HepG2 (cell line): ENCODE data around the gene RAB17. TPM values are rescaled to one million over a fixed set of nuclear protein-coding genes. Genes with fewer than 3 reads are reported as not detected.

Experiments
- EED ChIP-seq: sonication (generic); formaldehyde crosslinking; IDR thresholded peaks from 2 replicates; pipeline ENCODE4 v1.5.0; 2020; ENCODE audit warnings: mild to moderate bottlenecking, missing genetic modification reagents
- HMG20B ChIP-seq: conservative IDR thresholded peaks from 2 replicates; pipeline ENCODE4 v1.6.1; 2016; ENCODE audit warnings: missing genetic modification reagents, missing compliant biosample characterization
- MXD4 ChIP-seq: IDR thresholded peaks from 2 replicates; pipeline ENCODE4 v1.6.1; 2016; ENCODE audit warnings: mild to moderate bottlenecking, missing biosample characterization, missing genetic modification reagents
- TCF12 ChIP-seq, 2 experiments: fragments of 450-650 bp in 1 of 2; sonication (generic) in 1 of 2; formaldehyde crosslinking in 1 of 2; IDR thresholded peaks; 2 replicates each; pipeline versions ENCODE4 v1.6.1 to v1.8.0; 2017 to 2022; ENCODE audit warnings: antibody characterized with exemption in 1 of 2, mild to moderate bottlenecking in 1 of 2, missing genetic modification reagents in 1 of 2, moderate library complexity in 1 of 2
- ZBTB8A ChIP-seq: sonication (generic); formaldehyde crosslinking; IDR thresholded peaks from 2 replicates; pipeline ENCODE4 v1.4.0; 2020; ENCODE audit warnings: mild to moderate bottlenecking, low read depth, missing genetic modification reagents, borderline replicate concordance
- ZNF501 ChIP-seq: sonication (generic); formaldehyde crosslinking; IDR thresholded peaks from 2 replicates; pipeline ENCODE4 v1.5.1; 2020; ENCODE audit warnings: mild to moderate bottlenecking, moderate library complexity, missing genetic modification reagents
- ZNF660 ChIP-seq: sonication (generic); formaldehyde crosslinking; IDR thresholded peaks from 2 replicates; pipeline ENCODE4 v1.5.1; 2020; ENCODE audit warnings: mild to moderate bottlenecking, low read depth, missing genetic modification reagents, borderline replicate concordance
- ZNF891 ChIP-seq: sonication (generic); formaldehyde crosslinking; IDR thresholded peaks from 2 replicates; pipeline ENCODE4 v1.5.0; 2020; ENCODE audit warnings: mild to moderate bottlenecking, missing genetic modification reagents
- polyA plus RNA-seq, 8 experiments: library from polyadenylated mRNA; depleted of rRNA in 3 of 8; stranded (reverse) in 7 of 8; unstranded in 1 of 8; fragments of >200 nt; fragmentation: Illumina TruSeq in 4 of 8; extraction: Trizol in 4 of 8; gene quantifications; 2 replicates each; pipeline versions ENCODE4 v1.2.1 to v1.2.3, GENCODE V29; 2011 to 2016; ENCODE audit warnings: low read depth in 4 of 8, missing spikeins in 1 of 8, mixed read lengths in 1 of 8; ENCODE audit not compliant: insufficient read depth in 1 of 8
- total RNA-seq, 5 experiments: library from RNA; depleted of rRNA; stranded (reverse); fragments of >200 nt; fragmentation: Illumina TruSeq; extraction: Trizol; gene quantifications; 2 replicates each; pipeline ENCODE4 v1.2.3, GENCODE V29; 2016; ENCODE audit warnings: low read depth in 1 of 5
- TF ChIP-seq, protein P1 (sequence below): sonication (generic); formaldehyde crosslinking; IDR thresholded peaks from 2 replicates; pipeline ENCODE4 v1.5.0; 2020; ENCODE audit warnings: missing genetic modification reagents
- TF ChIP-seq, protein P2 (sequence below): sonication (generic); formaldehyde crosslinking; IDR thresholded peaks from 2 replicates; pipeline ENCODE4 v1.4.0; 2020; ENCODE audit warnings: missing genetic modification reagents, borderline replicate concordance
- TF ChIP-seq, protein P3 (sequence below): sonication (generic); formaldehyde crosslinking; IDR thresholded peaks from 2 replicates; pipeline ENCODE4 v1.8.0; 2022; ENCODE audit warnings: mild to moderate bottlenecking, missing genetic modification reagents, moderate library complexity
- TF ChIP-seq, protein P4 (sequence below), 2 experiments: fragments of 450-650 bp in 1 of 2; sonication (generic) in 1 of 2; formaldehyde crosslinking in 1 of 2; IDR thresholded peaks; 2 replicates each; pipeline versions ENCODE4 v1.6.1 to v1.8.0; 2016 to 2022; ENCODE audit warnings: antibody characterized with exemption in 1 of 2, mild to moderate bottlenecking in 1 of 2, missing genetic modification reagents in 1 of 2

Gene RAB17
- total and polyA plus RNA-seq, 2 of the 13 experiments (the other 11 are each of a cell fraction or from before 2014, with no cell fraction given), result 68.0 to 124 TPM

DNA sequence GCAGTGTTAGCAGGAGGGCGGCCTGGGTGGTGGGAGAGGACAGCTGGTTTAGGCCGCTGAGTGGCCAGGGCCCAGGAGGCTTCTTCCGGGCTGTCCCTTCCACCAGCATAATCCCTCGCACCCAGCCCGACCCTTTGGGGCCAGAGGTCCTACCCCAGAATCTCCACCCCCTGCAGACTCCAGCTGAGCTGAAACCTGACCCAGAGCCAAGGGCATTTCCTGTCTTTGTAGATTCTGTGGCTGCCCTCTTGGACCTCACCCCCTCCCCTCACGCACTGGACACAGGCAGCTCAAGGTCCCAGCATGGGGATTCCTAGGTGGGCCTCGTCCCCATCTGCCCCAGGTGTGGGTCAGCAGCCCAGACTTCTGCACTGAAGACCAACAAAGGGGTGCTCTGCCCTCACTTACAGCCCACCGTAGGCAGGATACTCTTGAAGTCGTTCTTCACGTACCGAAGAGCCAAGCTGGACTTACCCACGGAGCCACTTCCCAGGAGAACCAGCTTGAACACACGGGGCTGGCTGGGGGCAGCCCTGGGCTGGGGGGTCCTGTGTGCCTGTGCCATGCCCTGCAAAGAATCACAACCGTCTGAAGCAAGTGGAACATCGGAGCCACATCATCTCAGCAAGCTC lies 4.8 kb downstream of the RAB17 start (continued):
- TF ChIP-seq, protein P1, sequence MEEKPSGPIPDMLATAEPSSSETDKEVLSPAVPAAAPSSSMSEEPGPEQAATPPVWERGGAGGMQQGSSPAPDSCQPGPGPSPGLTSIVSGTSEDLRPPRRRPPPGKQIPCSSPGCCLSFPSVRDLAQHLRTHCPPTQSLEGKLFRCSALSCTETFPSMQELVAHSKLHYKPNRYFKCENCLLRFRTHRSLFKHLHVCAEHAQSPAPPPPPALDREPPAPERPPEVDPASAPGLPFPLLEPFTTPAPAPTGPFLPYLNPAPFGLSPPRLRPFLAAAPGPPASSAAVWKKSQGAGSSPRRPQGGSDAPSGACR (CRISPR knock-in tag), result peak; percentile 98; the same call in 1 of the 2 replicates
- TF ChIP-seq, protein P2, sequence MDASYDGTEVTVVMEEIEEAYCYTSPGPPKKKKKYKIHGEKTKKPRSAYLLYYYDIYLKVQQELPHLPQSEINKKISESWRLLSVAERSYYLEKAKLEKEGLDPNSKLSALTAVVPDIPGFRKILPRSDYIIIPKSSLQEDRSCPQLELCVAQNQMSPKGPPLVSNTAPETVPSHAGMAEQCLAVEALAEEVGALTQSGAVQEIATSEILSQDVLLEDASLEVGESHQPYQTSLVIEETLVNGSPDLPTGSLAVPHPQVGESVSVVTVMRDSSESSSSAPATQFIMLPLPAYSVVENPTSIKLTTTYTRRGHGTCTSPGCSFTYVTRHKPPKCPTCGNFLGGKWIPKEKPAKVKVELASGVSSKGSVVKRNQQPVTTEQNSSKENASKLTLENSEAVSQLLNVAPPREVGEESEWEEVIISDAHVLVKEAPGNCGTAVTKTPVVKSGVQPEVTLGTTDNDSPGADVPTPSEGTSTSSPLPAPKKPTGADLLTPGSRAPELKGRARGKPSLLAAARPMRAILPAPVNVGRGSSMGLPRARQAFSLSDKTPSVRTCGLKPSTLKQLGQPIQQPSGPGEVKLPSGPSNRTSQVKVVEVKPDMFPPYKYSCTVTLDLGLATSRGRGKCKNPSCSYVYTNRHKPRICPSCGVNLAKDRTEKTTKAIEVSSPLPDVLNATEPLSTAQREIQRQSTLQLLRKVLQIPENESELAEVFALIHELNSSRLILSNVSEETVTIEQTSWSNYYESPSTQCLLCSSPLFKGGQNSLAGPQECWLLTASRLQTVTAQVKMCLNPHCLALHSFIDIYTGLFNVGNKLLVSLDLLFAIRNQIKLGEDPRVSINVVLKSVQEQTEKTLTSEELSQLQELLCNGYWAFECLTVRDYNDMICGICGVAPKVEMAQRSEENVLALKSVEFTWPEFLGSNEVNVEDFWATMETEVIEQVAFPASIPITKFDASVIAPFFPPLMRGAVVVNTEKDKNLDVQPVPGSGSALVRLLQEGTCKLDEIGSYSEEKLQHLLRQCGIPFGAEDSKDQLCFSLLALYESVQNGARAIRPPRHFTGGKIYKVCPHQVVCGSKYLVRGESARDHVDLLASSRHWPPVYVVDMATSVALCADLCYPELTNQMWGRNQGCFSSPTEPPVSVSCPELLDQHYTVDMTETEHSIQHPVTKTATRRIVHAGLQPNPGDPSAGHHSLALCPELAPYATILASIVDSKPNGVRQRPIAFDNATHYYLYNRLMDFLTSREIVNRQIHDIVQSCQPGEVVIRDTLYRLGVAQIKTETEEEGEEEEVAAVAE, result no peak
- TF ChIP-seq, protein P3, sequence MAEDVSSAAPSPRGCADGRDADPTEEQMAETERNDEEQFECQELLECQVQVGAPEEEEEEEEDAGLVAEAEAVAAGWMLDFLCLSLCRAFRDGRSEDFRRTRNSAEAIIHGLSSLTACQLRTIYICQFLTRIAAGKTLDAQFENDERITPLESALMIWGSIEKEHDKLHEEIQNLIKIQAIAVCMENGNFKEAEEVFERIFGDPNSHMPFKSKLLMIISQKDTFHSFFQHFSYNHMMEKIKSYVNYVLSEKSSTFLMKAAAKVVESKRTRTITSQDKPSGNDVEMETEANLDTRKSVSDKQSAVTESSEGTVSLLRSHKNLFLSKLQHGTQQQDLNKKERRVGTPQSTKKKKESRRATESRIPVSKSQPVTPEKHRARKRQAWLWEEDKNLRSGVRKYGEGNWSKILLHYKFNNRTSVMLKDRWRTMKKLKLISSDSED (CRISPR knock-in tag), result no peak
- TF ChIP-seq, protein P4, sequence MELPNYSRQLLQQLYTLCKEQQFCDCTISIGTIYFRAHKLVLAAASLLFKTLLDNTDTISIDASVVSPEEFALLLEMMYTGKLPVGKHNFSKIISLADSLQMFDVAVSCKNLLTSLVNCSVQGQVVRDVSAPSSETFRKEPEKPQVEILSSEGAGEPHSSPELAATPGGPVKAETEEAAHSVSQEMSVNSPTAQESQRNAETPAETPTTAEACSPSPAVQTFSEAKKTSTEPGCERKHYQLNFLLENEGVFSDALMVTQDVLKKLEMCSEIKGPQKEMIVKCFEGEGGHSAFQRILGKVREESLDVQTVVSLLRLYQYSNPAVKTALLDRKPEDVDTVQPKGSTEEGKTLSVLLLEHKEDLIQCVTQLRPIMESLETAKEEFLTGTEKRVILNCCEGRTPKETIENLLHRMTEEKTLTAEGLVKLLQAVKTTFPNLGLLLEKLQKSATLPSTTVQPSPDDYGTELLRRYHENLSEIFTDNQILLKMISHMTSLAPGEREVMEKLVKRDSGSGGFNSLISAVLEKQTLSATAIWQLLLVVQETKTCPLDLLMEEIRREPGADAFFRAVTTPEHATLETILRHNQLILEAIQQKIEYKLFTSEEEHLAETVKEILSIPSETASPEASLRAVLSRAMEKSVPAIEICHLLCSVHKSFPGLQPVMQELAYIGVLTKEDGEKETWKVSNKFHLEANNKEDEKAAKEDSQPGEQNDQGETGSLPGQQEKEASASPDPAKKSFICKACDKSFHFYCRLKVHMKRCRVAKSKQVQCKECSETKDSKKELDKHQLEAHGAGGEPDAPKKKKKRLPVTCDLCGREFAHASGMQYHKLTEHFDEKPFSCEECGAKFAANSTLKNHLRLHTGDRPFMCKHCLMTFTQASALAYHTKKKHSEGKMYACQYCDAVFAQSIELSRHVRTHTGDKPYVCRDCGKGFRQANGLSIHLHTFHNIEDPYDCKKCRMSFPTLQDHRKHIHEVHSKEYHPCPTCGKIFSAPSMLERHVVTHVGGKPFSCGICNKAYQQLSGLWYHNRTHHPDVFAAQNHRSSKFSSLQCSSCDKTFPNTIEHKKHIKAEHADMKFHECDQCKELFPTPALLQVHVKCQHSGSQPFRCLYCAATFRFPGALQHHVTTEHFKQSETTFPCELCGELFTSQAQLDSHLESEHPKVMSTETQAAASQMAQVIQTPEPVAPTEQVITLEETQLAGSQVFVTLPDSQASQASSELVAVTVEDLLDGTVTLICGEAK (IDR thresholded peaks at IDR 0.05), result no peak
- TF ChIP-seq, protein P4 (CRISPR knock-in tag; IDR thresholded peaks at IDR 0.05), result peak; percentile 57; the same call in 1 of the 2 replicates
- TF ChIP-seq EED (CRISPR knock-in tag), result 0 out of 2 replicates have a peak, but pooled peaks have one; percentile 65
- TF ChIP-seq ZNF891 (CRISPR knock-in tag), result no peak; the same call in 1 of the 2 replicates
- no peak for TF ChIP-seq ZBTB8A (CRISPR knock-in tag)
- TF ChIP-seq TCF12 (IDR thresholded peaks at IDR 0.05), result no peak
- TF ChIP-seq TCF12 (CRISPR knock-in tag; IDR thresholded peaks at IDR 0.05), result peak; percentile 99
- TF ChIP-seq MXD4, result peak; percentile 74
- peak; percentile 87 for TF ChIP-seq ZNF501 (CRISPR knock-in tag)
- TF ChIP-seq HMG20B (CRISPR knock-in tag), result peak; percentile 77
- no peak for TF ChIP-seq ZNF660 (CRISPR knock-in tag)
